K562 (cell line): ENCODE results near the gene MOB1A. TPM values are rescaled to one million over a fixed set of nuclear protein-coding genes. Genes with fewer than 3 reads are reported as not detected.

ENCODE experiments used
- ATAC-seq: fragments of 200-7000 bp; cut with Tn5 transposase; 3 replicates; pipeline ENCODE4 v1.9.1; 2020; ENCODE audit warnings: moderate library complexity
- BruUV-seq: library from RNA; stranded (reverse); fragments of 400-500 nt; replicated peaks from 2 replicates; lab custom pipeline; 2021; lab: Mats Ljungman, UMichigan
- CTCF ChIA-PET: fragments of 300-600 bp; formaldehyde crosslinking; extraction: SDS; loops from one replicate; lab custom pipeline; 2021; ENCODE audit warnings: low intra/inter-chr PET ratio; lab: Yijun Ruan, JAX
- POLR2A ChIA-PET: fragments of 300-600, 350-650 bp; sonication (Branson Sonifier 250); formaldehyde crosslinking; extraction: SDS; loops from one replicate; lab custom pipeline; 2021; ENCODE audit warnings: antibody characterized with exemption, inconsistent platforms; lab: Yijun Ruan, JAX
- DNase-seq, 4 experiments: peaks; one replicate each; pipeline versions ENCODE4 v3.0.0 to v3.0.0-alpha.2; 2011 to 2018; ENCODE audit warnings: low spot score in 3 of 4, mixed read lengths in 3 of 4; ENCODE audit errors: extremely low read depth in 1 of 4
- FAIRE-seq: peaks from 2 replicates; lab custom pipeline; 2011; peaks lifted over from hg19 to GRCh38; lab: Jason Lieb, UNC
- H2AFZ ChIP-seq: 2 replicates; pipeline ENCODE4 v1.6.0; 2011; ENCODE audit warnings: low read depth, low read length, control low read depth, inconsistent platforms
- H3K27ac ChIP-seq: fragments of 200-600 bp; 3 replicates; pipeline ENCODE4 v1.8.0; 2011; ENCODE audit warnings: low read depth, mild to moderate bottlenecking, control low read depth, inconsistent platforms, low read length, moderate library complexity, mixed read lengths; ENCODE audit errors: extremely low read depth
- H3K27me3 ChIP-seq, 2 experiments: fragments of 300-600 bp in 1 of 2; 2 replicates in 1 of 2; 3 replicates in 1 of 2; pipeline versions ENCODE4 v1.6.0 to v1.8.0; 2011; ENCODE audit warnings: inconsistent platforms in 2 of 2, low read length in 2 of 2, mild to moderate bottlenecking in 1 of 2, mixed read lengths in 1 of 2, moderate library complexity in 1 of 2; ENCODE audit not compliant: control insufficient read depth in 2 of 2, insufficient read depth in 2 of 2
- H3K36me3 ChIP-seq: fragments of 300-600 bp; 3 replicates; pipeline ENCODE4 v1.8.0; 2011; ENCODE audit warnings: mild to moderate bottlenecking, low read length, inconsistent platforms; ENCODE audit not compliant: control insufficient read depth, insufficient read depth
- H3K4me1 ChIP-seq, 2 experiments: fragments of 200-600 bp in 1 of 2; replicated peaks in 1 of 2; 2 replicates in 1 of 2; 3 replicates in 1 of 2; pipeline versions ENCODE4 v1.5.1 to v1.8.0; 2011; ENCODE audit warnings: inconsistent platforms in 2 of 2, low read length in 2 of 2, mild to moderate bottlenecking in 1 of 2, mixed read lengths in 1 of 2, moderate library complexity in 1 of 2; ENCODE audit not compliant: control insufficient read depth in 2 of 2, insufficient read depth in 2 of 2
- H3K4me2 ChIP-seq: 2 replicates; pipeline ENCODE4 v1.6.1; 2011; ENCODE audit warnings: low read length, control low read depth, inconsistent platforms, mixed read lengths; ENCODE audit not compliant: insufficient read depth
- H3K4me3 ChIP-seq: fragments of 200-600 bp; sonication (generic), shearing (Covaris generic); 2 replicates; pipeline ENCODE4 v1.5.1; 2016; ENCODE audit warnings: control low read depth, inconsistent platforms
- H3K79me2 ChIP-seq: fragments of 200-600 bp; 3 replicates; pipeline ENCODE4 v1.8.0; 2011; ENCODE audit warnings: low read length, inconsistent platforms; ENCODE audit not compliant: control insufficient read depth, insufficient read depth
- H3K9ac ChIP-seq, 2 experiments: 2 replicates each; pipeline versions ENCODE4 v1.6.0 to v1.6.1; 2011; ENCODE audit warnings: low read depth in 2 of 2, low read length in 2 of 2, control low read depth in 1 of 2, inconsistent platforms in 1 of 2, mild to moderate bottlenecking in 1 of 2, mixed read lengths in 1 of 2; ENCODE audit not compliant: insufficient read depth in 1 of 2
- H3K9me1 ChIP-seq: one replicate; pipeline ENCODE4 v1.6.0; 2011; ENCODE audit warnings: inconsistent platforms, mild to moderate bottlenecking, low read length, moderate library complexity; ENCODE audit not compliant: control insufficient read depth, insufficient read depth
- H3K9me3 ChIP-seq: replicated peaks from 2 replicates; pipeline ENCODE4 v1.5.1; 2011; ENCODE audit warnings: low read depth, low read length, inconsistent platforms; ENCODE audit not compliant: control insufficient read depth, insufficient read depth
- H4K20me1 ChIP-seq: replicated peaks from 2 replicates; pipeline ENCODE4 v1.6.1; 2011; ENCODE audit warnings: low read length, inconsistent platforms, mixed read lengths; ENCODE audit not compliant: control insufficient read depth, insufficient read depth
- C11orf30 ChIP-seq: fragments of 450-650 bp; IDR thresholded peaks from 2 replicates; pipeline ENCODE4 v1.6.1; 2016; ENCODE audit warnings: low read depth, mild to moderate bottlenecking
- CBFA2T3 ChIP-seq: fragments of 450-650 bp; IDR thresholded peaks from 2 replicates; pipeline ENCODE4 v1.6.1; 2017
- EGR1 ChIP-seq: fragments of 450-650 bp; conservative IDR thresholded peaks from 2 replicates; pipeline ENCODE4 v1.6.1; 2017; ENCODE audit warnings: mild to moderate bottlenecking
- FUS ChIP-seq: fragments of 200-400 bp; formaldehyde crosslinking; optimal IDR thresholded peaks from 2 replicates; pipeline ENCODE3; 2017; ENCODE audit warnings: low read depth, low read length
- HDAC3 ChIP-seq: fragments of 450-650 bp; IDR thresholded peaks from 2 replicates; pipeline ENCODE4 v1.6.1; 2018; ENCODE audit warnings: borderline replicate concordance, mild to moderate bottlenecking, moderate library complexity; ENCODE audit not compliant: partially characterized antibody
- KLF1 ChIP-seq: fragments of 450-650 bp; IDR thresholded peaks from 2 replicates; pipeline ENCODE4 v1.6.1; 2016; ENCODE audit warnings: missing genetic modification characterization, missing compliant biosample characterization
- NELFE ChIP-seq: IDR thresholded peaks from 2 replicates; pipeline ENCODE4 v1.6.1; 2011; ENCODE audit warnings: mild to moderate bottlenecking; ENCODE audit not compliant: insufficient read depth, insufficient read length
- PURB ChIP-seq: sonication (generic); formaldehyde crosslinking; IDR thresholded peaks from 2 replicates; pipeline ENCODE4 v1.9.0; 2021; ENCODE audit warnings: low read depth, mild to moderate bottlenecking, missing genetic modification reagents
- RFX1 ChIP-seq: fragments of 450-650 bp; IDR thresholded peaks from 2 replicates; pipeline ENCODE4 v1.6.1; 2016; ENCODE audit warnings: mild to moderate bottlenecking, moderate library complexity
- XRCC5 ChIP-seq: fragments of 200-400 bp; formaldehyde crosslinking; IDR thresholded peaks from 2 replicates; pipeline ENCODE4 v1.6.1; 2017; ENCODE audit warnings: low read depth, mild to moderate bottlenecking, low read length
- ZFX ChIP-seq: sonication (generic); formaldehyde crosslinking; IDR thresholded peaks from 2 replicates; pipeline ENCODE4 v1.8.0; 2022; ENCODE audit warnings: mild to moderate bottlenecking, missing genetic modification reagents, moderate library complexity
- ZNF165 ChIP-seq: fragments of 250-450 bp; sonication (Bioruptor Pico); IDR thresholded peaks from 2 replicates; pipeline ENCODE4 v1.4.0; 2020; ENCODE audit warnings: borderline replicate concordance
- ZNF263 ChIP-seq: sonication (generic); formaldehyde crosslinking; IDR thresholded peaks from 2 replicates; pipeline ENCODE4 v1.8.0; 2022; ENCODE audit warnings: mild to moderate bottlenecking, missing genetic modification reagents, borderline replicate concordance
- ZNF583 ChIP-seq: fragments of 250-450 bp; sonication (Bioruptor Pico); IDR thresholded peaks from 2 replicates; pipeline ENCODE4 v1.4.0; 2020
- WGBS: fragments of 100-300 bp; shearing (Covaris generic); methylation state at CpG from one replicate; pipeline ENCODE4 v1.1.6; 2016; ENCODE audit warnings: low coverage, mixed read lengths; ENCODE audit not compliant: insufficient coverage; ENCODE audit errors: missing lambda C conversion rate; 5-methylcytosine and 5-hydroxymethylcytosine counted together
- in situ Hi-C: fragments of 300-500 bp; cut with MboI; formaldehyde crosslinking; loops from 4 replicates; pipeline ENCODE4 v1.15.0; 2018; ENCODE audit warnings: inconsistent platforms, mixed read lengths
- intact Hi-C: fragments of 100-400 bp; cut with micrococcal nuclease; formaldehyde crosslinking; loops from 2 replicates; pipeline ENCODE4 v1.14.2; 2022
- polyA plus RNA-seq, 8 experiments: library from polyadenylated mRNA; depleted of rRNA in 4 of 8; stranded (reverse) in 5 of 8; unstranded in 3 of 8; fragments of >200 nt; fragmentation: Nextera tagmentation in 2 of 8; fragmentation: Illumina TruSeq in 1 of 8; extraction: Ambion mirVana in 2 of 8; extraction: Trizol in 1 of 8; gene quantifications; 2 replicates each; pipeline versions ENCODE4 v1.2.1 to v1.2.3, GENCODE V29; 2011 to 2014; ENCODE audit warnings: inconsistent platforms in 1 of 8, missing spikeins in 1 of 8
- total RNA-seq, 7 experiments: library from RNA; depleted of rRNA in 6 of 7; stranded (reverse); fragments of >200 nt in 6 of 7; fragmentation: Illumina TruSeq in 2 of 7; extraction: Trizol in 2 of 7; gene quantifications; 2 replicates each; pipeline versions ENCODE4 v1.2.1 to v1.2.3, GENCODE V29; 2011 to 2021; ENCODE audit warnings: low replicate concordance in 1 of 7
- TF ChIP-seq, protein P1 (sequence below): fragments of 450-650 bp; IDR thresholded peaks from 2 replicates; pipeline ENCODE4 v1.6.1; 2016; ENCODE audit warnings: low read depth, mild to moderate bottlenecking, moderate library complexity
- TF ChIP-seq, protein P2 (sequence below): fragments of 450-650 bp; IDR thresholded peaks from 2 replicates; pipeline ENCODE4 v1.6.1; 2018; ENCODE audit not compliant: partially characterized antibody
- TF ChIP-seq, protein P3 (sequence below): fragments of 450-650 bp; formaldehyde crosslinking; IDR thresholded peaks from 2 replicates; pipeline ENCODE4 v1.4.0; 2022; ENCODE audit warnings: missing genetic modification characterization

Gene MOB1A
- total and polyA plus RNA-seq, 9 of the 15 experiments (the other 6 are each of a cell fraction or from before 2014, with no cell fraction given), result 24.8 to 100 (median 60.2) TPM

DNA sequence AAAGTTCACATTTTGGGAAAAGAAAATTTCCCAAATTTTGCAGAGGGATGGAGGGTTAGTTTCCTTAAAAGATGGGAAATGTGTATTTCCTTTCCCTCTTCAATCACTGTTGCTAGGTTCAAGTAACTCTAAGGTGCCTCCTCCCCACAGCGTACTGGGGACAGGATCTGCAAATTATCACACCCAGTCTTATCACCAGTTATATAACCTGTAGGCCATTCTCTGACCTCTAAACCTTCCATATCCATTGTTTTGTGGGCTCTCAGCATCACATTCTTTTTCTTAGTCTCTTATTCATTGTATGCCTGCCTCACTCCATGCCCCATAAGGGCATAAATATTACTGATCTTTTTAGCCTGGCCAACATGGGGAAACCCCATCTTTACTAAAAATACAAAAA is 16.1 kb upstream of the MOB1A start:
- H3K4me2 ChIP-seq, result no peak overlapping the region
- 53% methylated on average over 1 of the region's 1 CpG for WGBS
- in situ Hi-C loops, result no loop called here
- POLR2A ChIA-PET, result no interaction called here
- peaks cover 20% of the 10 kb centered on the region for H3K79me2 ChIP-seq
- BruUV-seq, result no TSS peak
- no peak overlapping the region for H3K4me3 ChIP-seq
- ATAC-seq, result no peak
- H3K9me3 ChIP-seq, result no peaks in the 10 kb centered on the region
- no peaks in the 10 kb centered on the region for H3K9me1 ChIP-seq
- no peak for DNase-seq
- TF ChIP-seq HDAC3 (no peak), ZFX (CRISPR knock-in tag) (no peak), C11orf30 (no peak), RFX1 (no peak), FUS (no peak), PURB (CRISPR knock-in tag) (no peak), EGR1 (no peak), ZNF165 (CRISPR knock-in tag) (no peak), KLF1 (no peak), XRCC5 (no peak), CBFA2T3 (no peak), ZNF263 (CRISPR knock-in tag) (no peak), NELFE (no peak), ZNF583 (no peak)
- TF ChIP-seq, protein P1, sequence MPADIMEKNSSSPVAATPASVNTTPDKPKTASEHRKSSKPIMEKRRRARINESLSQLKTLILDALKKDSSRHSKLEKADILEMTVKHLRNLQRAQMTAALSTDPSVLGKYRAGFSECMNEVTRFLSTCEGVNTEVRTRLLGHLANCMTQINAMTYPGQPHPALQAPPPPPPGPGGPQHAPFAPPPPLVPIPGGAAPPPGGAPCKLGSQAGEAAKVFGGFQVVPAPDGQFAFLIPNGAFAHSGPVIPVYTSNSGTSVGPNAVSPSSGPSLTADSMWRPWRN, result no peak
- TF ChIP-seq, protein P2, sequence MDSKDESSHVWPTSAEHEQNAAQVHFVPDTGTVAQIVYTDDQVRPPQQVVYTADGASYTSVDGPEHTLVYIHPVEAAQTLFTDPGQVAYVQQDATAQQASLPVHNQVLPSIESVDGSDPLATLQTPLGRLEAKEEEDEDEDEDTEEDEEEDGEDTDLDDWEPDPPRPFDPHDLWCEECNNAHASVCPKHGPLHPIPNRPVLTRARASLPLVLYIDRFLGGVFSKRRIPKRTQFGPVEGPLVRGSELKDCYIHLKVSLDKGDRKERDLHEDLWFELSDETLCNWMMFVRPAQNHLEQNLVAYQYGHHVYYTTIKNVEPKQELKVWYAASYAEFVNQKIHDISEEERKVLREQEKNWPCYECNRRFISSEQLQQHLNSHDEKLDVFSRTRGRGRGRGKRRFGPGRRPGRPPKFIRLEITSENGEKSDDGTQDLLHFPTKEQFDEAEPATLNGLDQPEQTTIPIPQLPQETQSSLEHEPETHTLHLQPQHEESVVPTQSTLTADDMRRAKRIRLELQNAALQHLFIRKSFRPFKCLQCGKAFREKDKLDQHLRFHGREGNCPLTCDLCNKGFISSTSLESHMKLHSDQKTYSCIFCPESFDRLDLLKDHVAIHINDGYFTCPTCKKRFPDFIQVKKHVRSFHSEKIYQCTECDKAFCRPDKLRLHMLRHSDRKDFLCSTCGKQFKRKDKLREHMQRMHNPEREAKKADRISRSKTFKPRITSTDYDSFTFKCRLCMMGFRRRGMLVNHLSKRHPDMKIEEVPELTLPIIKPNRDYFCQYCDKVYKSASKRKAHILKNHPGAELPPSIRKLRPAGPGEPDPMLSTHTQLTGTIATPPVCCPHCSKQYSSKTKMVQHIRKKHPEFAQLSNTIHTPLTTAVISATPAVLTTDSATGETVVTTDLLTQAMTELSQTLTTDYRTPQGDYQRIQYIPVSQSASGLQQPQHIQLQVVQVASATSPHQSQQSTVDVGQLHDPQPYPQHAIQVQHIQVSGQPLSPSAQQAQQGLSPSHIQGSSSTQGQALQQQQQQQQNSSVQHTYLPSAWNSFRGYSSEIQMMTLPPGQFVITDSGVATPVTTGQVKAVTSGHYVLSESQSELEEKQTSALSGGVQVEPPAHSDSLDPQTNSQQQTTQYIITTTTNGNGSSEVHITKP, result no peak
- TF ChIP-seq, protein P3, sequence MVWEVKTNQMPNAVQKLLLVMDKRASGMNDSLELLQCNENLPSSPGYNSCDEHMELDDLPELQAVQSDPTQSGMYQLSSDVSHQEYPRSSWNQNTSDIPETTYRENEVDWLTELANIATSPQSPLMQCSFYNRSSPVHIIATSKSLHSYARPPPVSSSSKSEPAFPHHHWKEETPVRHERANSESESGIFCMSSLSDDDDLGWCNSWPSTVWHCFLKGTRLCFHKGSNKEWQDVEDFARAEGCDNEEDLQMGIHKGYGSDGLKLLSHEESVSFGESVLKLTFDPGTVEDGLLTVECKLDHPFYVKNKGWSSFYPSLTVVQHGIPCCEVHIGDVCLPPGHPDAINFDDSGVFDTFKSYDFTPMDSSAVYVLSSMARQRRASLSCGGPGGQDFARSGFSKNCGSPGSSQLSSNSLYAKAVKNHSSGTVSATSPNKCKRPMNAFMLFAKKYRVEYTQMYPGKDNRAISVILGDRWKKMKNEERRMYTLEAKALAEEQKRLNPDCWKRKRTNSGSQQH, result no peak
- TF ChIP-seq, all 486 proteins: peak for 0
- H2AFZ ChIP-seq, result 0 out of 2 replicates have a peak overlapping the region, but pooled peaks have one; percentile 27
- H3K9ac ChIP-seq, result no peak overlapping the region
- FAIRE-seq, result no peak
- H3K27me3 ChIP-seq, result no peaks in the 10 kb centered on the region
- CTCF ChIA-PET, result no interaction called here
- peaks cover 14 to 17% of the 10 kb centered on the region in 2 experiments for H3K4me1 ChIP-seq
- intact Hi-C loops, result no loop called here
- 0 out of 3 replicates have a peak, but pooled peaks cover 1% of the 10 kb centered on the region for H3K36me3 ChIP-seq
- peaks cover 2% of the 10 kb centered on the region for H4K20me1 ChIP-seq
- H3K27ac ChIP-seq, result no peak overlapping the region
